Loucy (cell line): ENCODE data around the gene STXBP6.
A peak's percentile ranks its signal among the peaks of the same experiment; 100 is the strongest.

ENCODE experiments used
- H2AFZ ChIP-seq: fragments of 200-600 bp; sonication (generic); 2 replicates; pipeline ENCODE4 v1.6.0; 2016; ENCODE audit warnings: antibody characterized with exemption, mild to moderate bottlenecking, low read length, moderate library complexity
- H3F3A ChIP-seq: fragments of 200-600 bp; 2 replicates; pipeline ENCODE4 v1.6.0; 2016; ENCODE audit warnings: antibody characterized with exemption, low read depth, mild to moderate bottlenecking
- H3K27me3 ChIP-seq: fragments of 200-600 bp; sonication (generic); 2 replicates; pipeline ENCODE4 v1.6.1; 2014; ENCODE audit warnings: low read length, mild to moderate bottlenecking; ENCODE audit not compliant: insufficient read depth, poor library complexity, severe bottlenecking
- H3K36me3 ChIP-seq: fragments of 200-600 bp; sonication (generic); 2 replicates; pipeline ENCODE4 v1.6.1; 2016; ENCODE audit warnings: low read length; ENCODE audit not compliant: insufficient read depth
- H3K4me1 ChIP-seq: fragments of 200-600 bp; sonication (generic); 2 replicates; pipeline ENCODE4 v1.5.1; 2014; ENCODE audit warnings: low read length, mild to moderate bottlenecking; ENCODE audit not compliant: insufficient read depth, poor library complexity, severe bottlenecking
- H3K4me2 ChIP-seq: fragments of 200-600 bp; sonication (generic); 2 replicates; pipeline ENCODE4 v1.6.0; 2014; ENCODE audit warnings: antibody characterized with exemption, low read length, low read depth, mild to moderate bottlenecking; ENCODE audit not compliant: poor library complexity, severe bottlenecking
- H3K4me3 ChIP-seq: fragments of 200-600 bp; sonication (generic); 2 replicates; pipeline ENCODE4 v1.5.1; 2014; ENCODE audit warnings: low read length, mild to moderate bottlenecking, mixed read lengths; ENCODE audit not compliant: poor library complexity, severe bottlenecking
- H3K79me2 ChIP-seq: fragments of 200-600 bp; sonication (generic); 2 replicates; pipeline ENCODE4 v1.6.1; 2014; ENCODE audit warnings: low read length; ENCODE audit not compliant: insufficient read depth
- H3K9ac ChIP-seq: fragments of 200-600 bp; sonication (generic); 2 replicates; pipeline ENCODE4 v1.6.0; 2014; ENCODE audit warnings: mild to moderate bottlenecking, low read depth, low read length, moderate library complexity; ENCODE audit not compliant: poor library complexity, severe bottlenecking
- H3K9me2 ChIP-seq: fragments of 200-600 bp; sonication (generic); replicated peaks from 2 replicates; pipeline ENCODE4 v1.6.1; 2016; ENCODE audit warnings: low read depth, low read length, mixed read lengths
- H3K9me3 ChIP-seq: fragments of 200-600 bp; sonication (generic); 2 replicates; pipeline ENCODE4 v1.6.1; 2014; ENCODE audit warnings: mild to moderate bottlenecking, antibody characterized with exemption, low read length, low read depth; ENCODE audit not compliant: insufficient read depth
- H4K20me1 ChIP-seq: fragments of 200-600 bp; sonication (generic); 2 replicates; pipeline ENCODE4 v1.6.0; 2014; ENCODE audit warnings: antibody characterized with exemption, low read length, mild to moderate bottlenecking; ENCODE audit not compliant: insufficient read depth, poor library complexity, severe bottlenecking
- EZH2phosphoT487 ChIP-seq: fragments of 200-600 bp; IDR thresholded peaks from 2 replicates; pipeline ENCODE4 v1.6.1; 2018; ENCODE audit warnings: antibody characterized with exemption, mild to moderate bottlenecking, moderate library complexity, borderline replicate concordance
- TF ChIP-seq, protein P1 (sequence below): fragments of 200-600 bp; sonication (generic); conservative IDR thresholded peaks from 2 replicates; pipeline ENCODE4 v1.5.1; 2014; ENCODE audit warnings: mild to moderate bottlenecking, antibody characterized with exemption, low read length

Gene STXBP6

DNA sequence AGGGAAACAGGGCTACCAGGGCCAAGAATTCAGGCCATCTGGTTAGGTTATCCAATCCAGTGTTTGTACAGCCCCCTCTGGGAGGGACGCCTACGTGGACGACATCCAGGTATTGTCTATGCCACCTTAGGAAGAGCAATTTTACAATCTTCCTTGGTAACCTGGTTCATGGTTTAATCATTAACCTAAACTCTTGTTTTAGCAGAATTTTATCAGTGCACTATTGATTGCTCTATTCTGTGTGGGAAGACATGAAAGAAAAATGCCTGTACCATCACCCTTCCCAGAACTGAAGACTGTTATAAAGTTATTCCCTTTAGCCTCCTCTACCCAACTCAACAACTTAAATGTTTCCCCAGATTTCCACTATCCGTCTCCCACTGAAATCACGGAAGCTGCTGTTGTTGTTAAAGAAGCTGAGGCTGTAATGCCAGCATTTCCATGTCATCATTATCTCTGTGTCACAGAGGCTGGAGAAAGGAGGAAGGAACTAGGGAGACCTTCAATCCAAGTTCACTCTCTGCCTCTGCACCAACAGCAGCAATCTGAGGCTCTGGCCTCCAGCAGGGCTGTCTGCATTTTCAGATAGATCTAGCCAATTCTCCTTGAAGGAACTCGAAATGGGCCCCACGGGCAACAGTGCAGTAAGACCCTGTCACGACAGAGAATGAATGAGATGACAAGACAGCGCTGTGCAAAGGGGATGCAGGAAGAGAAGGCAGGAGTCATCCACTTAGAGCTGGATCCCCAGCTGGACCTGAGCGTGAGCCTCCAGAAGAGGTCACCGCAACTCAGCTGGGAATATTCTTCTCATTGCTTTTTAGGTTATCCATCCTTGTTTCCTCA lies 232.5 kb downstream of the STXBP6 start:
- Histone ChIP-seq H3K27me3 (no peaks in the 10 kb centered on the region), H3K4me2 (peak overlapping the region; percentile 76)

DNA sequence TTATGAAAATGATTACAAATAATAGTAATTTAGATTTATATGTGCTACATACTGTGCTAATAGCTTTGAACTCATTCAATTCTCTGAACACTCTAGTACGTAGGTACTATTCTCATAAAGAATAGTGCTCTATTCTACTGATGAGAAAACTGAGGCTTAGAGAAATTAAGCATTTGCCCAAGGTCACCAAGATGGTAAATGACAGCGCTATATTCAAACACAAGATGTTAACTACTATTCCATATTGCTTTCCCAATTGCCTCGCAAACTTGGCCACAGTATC lies 233.1 kb downstream of the STXBP6 start:
- H2AFZ ChIP-seq, result no peak overlapping the region
- no peaks in the 10 kb centered on the region for H3K79me2 ChIP-seq
- no peaks in the 10 kb centered on the region for H3K27me3 ChIP-seq
- H3F3A ChIP-seq, result peaks cover 4% of the 10 kb centered on the region; the same call in 1 of the 2 replicates
- H4K20me1 ChIP-seq, result no peaks in the 10 kb centered on the region
- peak overlapping the region; percentile 73 for H3K9ac ChIP-seq
- H3K36me3 ChIP-seq, result no peaks in the 10 kb centered on the region
- H3K9me2 ChIP-seq, result no peaks in the 10 kb centered on the region
- TF ChIP-seq EZH2phosphoT487, result no peak
- TF ChIP-seq, protein P1, sequence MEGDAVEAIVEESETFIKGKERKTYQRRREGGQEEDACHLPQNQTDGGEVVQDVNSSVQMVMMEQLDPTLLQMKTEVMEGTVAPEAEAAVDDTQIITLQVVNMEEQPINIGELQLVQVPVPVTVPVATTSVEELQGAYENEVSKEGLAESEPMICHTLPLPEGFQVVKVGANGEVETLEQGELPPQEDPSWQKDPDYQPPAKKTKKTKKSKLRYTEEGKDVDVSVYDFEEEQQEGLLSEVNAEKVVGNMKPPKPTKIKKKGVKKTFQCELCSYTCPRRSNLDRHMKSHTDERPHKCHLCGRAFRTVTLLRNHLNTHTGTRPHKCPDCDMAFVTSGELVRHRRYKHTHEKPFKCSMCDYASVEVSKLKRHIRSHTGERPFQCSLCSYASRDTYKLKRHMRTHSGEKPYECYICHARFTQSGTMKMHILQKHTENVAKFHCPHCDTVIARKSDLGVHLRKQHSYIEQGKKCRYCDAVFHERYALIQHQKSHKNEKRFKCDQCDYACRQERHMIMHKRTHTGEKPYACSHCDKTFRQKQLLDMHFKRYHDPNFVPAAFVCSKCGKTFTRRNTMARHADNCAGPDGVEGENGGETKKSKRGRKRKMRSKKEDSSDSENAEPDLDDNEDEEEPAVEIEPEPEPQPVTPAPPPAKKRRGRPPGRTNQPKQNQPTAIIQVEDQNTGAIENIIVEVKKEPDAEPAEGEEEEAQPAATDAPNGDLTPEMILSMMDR, result no peak
- peaks cover 47% of the 10 kb centered on the region for H3K4me1 ChIP-seq
- peak overlapping the region; percentile 76 for H3K4me2 ChIP-seq
- H3K4me3 ChIP-seq, result no peak overlapping the region
- H3K9me3 ChIP-seq, result no peaks in the 10 kb centered on the region

More for the DNA sequence above, 232.5 kb downstream of the STXBP6 start:
- no peaks in the 10 kb centered on the region for H4K20me1 ChIP-seq
- H2AFZ ChIP-seq, result no peak overlapping the region
- no peak for TF ChIP-seq EZH2phosphoT487
- TF ChIP-seq, protein P1, result peak; percentile 48
- peak overlapping the region; percentile 63 for H3K4me3 ChIP-seq
- no peaks in the 10 kb centered on the region for H3K9me2 ChIP-seq
- H3K36me3 ChIP-seq, result no peaks in the 10 kb centered on the region
- H3K4me1 ChIP-seq, result peaks cover 47% of the 10 kb centered on the region
- H3K9ac ChIP-seq, result peak overlapping the region; percentile 73
- no peaks in the 10 kb centered on the region for H3K9me3 ChIP-seq
- no peaks in the 10 kb centered on the region for H3K79me2 ChIP-seq
- peaks cover 4% of the 10 kb centered on the region; the same call in 1 of the 2 replicates for H3F3A ChIP-seq

DNA sequence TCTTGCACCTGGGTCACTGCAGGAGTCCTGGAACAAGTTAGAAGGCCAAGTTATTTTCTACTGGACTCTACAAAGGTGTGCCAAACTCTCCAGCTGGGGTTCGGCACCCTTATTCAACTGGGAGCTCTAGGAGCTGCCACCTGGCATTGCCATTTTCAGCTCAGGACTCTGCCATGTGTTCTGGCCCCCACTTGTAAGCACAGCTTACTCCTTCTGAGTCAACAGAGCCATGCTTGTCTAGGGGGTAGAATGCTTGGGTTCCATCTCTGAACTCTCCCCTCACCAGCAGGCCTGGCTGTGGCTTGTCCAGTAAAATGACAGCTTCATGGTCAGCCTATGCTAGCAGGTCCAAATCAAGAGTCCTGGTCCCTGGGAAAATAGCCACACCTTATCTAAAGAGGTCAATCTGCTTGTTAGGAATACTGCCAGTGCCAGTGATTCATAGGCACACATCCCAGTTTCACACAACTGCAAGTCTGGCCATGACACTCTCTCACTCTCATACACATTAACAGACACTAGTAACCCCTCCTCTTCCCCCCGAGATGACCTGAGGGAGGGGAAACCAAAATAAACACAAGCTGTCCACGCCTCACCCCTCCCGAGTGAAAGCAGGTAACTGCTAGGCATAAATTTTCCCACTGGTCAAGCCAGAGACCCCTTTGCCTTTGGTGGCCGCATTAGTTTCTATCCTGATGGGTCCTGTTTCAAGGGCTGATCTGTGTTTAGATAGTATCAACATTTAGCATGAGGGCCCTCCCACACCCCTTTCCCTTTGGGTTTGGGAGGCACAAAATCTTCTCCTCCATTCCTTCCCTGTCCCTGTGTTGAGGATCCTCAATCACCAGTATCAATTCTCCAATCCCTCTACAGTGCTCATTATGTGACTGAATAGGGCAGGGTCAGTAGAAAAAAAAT lies 233.7 kb downstream of the STXBP6 start:
- TF ChIP-seq, protein P1, result no peak
- Histone ChIP-seq H3K9me2 (no peaks in the 10 kb centered on the region), H3K9me3 (no peaks in the 10 kb centered on the region), H3K4me3 (no peak overlapping the region), H4K20me1 (no peaks in the 10 kb centered on the region), H3K36me3 (no peaks in the 10 kb centered on the region), H3K79me2 (no peaks in the 10 kb centered on the region), H3F3A (peaks cover 4% of the 10 kb centered on the region; the same call in 1 of the 2 replicates), H2AFZ (no peak overlapping the region), H3K4me2 (no peak overlapping the region), H3K9ac (peak overlapping the region; percentile 16), H3K4me1 (peaks cover 47% of the 10 kb centered on the region), H3K27me3 (no peaks in the 10 kb centered on the region)
